Renal cortex interstitium (tissue), 11 donors: ENCODE results near the gene GJC2. TPM values are rescaled to one million over a fixed set of nuclear protein-coding genes. Genes with fewer than 3 reads are reported as not detected.
"Not testable (repeated sequence)": the region's sequence is repeated elsewhere in the genome, so short reads cannot be mapped to it uniquely, and the experiment has no call there.

Experiments used
- DNase-seq, 11 donors: peaks; one replicate each; pipeline ENCODE4 v3.0.0-alpha.2; 2013; ENCODE audit warnings: low read depth in 9 of 11, low spot score in 4 of 11; ENCODE audit errors: extremely low read depth in 1 of 11
- polyA plus RNA-seq, 3 donors: library from polyadenylated mRNA; unstranded; fragments of 120-200 nt; gene quantifications; one replicate each; pipeline ENCODE4 v1.2.1, GENCODE V29; 2013; ENCODE audit not compliant: insufficient read length in 3 of 3

GJC2 gene
- polyA plus RNA-seq, 3 donors = 0.56 to 1.1 (median 1.0) TPM

GRCh38 chr1:228110556-228110955 is 39.2 kb upstream of the GJC2 start:
- DNase-seq = no peak

DNA sequence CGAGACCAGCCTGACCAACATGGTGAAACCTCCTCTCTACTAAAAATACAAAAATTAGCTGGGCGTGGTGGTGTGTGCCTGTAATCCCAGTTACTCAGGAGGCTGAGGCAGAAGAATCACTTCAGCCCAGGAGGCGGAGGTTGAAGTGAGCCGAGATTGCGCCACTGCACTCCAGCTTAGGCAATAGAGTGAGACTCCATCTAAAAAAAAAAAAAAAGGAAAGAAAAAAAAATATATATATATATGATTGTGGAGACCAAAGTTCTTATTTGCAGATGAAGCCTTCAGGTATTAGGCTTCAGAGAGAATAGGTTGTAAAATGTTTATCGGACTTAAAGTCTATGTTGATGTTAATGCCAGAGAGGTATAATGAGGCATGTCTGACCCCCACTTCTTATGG is 38.4 kb upstream of the GJC2 start:
- DNase-seq = not testable (repeated sequence)

DNA sequence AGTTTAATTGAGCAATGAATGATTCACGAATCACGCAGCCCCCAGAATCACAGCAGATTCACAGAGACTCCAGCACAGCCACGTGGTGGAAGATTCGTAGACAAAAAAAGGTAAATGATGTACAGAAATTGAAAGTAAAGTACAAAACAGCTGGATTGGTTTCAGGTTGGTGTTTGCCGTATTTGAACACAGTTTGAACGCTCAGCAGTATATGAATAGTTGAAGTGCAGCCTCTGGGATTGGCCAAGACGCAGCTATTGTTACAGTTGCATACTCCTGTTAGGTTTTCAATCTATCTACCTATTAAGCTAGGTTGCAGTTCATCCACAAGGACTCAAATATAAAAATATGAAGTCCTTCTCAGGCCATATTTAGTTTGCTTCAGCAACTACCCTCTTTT is 37.6 kb upstream of the GJC2 start:
- no peak for DNase-seq

- DNase-seq = no peak
Observed at GRCh38 chr1:228112617-228113016, 37.1 kb upstream of the GJC2 start.

- DNase-seq = no peak
Observed at GRCh38 chr1:228114827-228115226, 34.9 kb upstream of the GJC2 start.

DNA sequence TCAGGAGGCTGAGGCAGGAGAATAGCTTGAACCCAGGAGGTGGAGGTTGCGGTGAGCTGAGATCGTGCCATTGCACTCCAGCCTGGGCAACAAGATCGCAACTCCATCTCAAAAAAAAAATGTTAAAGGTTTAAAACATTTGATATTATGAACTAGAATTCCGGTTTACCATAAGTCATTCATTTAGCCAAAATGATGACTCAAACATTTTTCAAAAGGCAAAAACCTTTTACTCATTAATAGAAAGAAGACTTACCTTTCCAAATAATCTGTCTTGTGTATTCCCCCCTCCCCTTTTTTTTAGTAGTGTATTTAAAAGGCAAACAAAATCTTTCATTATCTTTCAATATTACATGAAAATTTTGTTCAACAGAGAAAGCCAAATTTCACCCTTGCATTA is 32.4 kb upstream of the GJC2 start:
- no peak for DNase-seq

DNA sequence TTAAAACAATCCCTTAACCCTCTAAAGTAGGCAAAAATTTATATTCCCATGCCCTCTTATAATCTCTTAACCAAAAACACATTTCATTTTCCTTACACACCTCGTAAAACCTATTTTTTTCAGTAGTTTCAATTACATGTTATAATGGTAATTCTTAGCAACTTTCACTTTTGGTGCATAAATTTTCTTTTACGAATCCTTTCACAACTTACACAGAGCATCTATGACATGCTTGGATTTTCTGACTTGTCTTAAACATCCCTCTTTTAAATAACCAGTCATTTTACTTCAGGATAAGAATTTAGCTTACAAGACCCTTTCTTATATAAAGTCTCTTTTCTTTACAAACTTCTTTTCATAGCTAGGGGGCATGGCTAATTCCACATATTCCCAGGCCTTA is 31.7 kb upstream of the GJC2 start:
- no peak for DNase-seq

DNA sequence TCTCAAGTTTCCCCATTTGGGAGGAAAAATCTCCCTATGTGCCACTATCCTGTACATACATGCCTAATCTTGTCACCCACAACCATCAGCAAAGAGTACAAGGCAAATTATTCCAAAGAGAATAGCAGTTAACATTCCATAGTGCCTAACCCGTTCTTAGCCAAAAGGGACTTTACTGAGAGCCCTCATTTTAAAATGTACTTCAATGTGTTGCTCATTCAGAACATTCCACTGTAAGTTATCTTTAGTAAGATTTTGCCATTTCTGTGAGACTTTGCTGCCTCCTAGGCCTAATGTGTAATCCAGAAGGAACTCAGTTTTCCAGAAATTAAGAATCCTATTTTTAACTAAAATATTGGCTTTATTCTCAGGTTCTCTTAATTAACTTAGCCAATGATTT is 29.4 kb upstream of the GJC2 start:
- DNase-seq = no peak

DNA sequence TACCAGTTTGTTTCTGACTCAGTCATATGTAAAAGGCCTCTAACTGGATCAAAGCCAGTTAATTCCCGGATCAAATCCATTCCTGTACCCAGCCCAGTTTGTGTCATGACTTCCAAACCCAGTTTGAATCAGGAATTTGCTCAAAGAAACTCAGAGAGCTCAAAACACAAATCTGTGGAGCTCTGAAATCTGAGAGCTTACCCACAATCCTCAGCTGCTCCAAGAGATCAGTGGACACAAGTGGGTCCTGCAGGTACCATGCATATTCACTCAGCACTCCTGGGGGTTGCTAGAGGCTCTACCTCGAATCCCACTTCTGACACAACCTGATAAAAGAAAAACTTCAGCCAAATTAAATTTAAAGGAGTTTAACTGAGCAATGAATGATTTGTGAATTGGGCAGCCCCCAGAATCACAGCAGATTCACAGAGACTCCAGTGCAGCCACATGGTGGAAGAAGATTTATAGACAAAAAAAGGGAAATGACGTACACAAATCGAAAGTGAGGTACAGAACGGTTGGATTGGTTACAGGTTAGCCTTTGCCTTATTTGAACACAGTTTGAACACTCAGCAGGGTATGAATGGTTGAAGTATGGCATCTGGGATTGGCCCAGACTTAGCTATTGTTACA is 28.8 kb upstream of the GJC2 start:
- no peak for DNase-seq

DNA sequence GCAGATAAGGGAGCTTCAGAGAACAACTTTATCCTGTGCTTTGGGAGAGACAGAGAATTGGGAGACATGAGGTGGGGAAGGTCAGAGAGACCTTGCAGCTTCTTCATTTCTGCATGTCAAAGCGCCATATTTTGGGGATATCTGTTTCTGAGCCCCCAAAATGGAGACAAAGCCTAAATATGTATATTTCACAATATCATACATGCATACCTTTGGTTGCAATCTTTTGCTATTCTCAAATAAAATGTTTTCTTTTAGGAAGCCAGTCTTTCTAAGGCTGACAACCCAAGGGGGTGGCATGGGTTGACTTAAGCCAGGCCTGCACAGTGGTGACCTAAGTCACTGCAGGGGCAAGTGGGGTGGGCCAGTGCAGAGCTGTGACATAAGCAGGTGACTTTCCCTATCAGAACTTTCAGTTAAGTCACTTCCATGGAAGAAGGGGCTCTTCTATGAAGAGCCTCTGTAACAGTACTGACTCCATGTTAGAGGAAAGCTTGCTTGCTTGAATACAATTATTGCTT is 26.7 kb upstream of the GJC2 start:
- DNase-seq = no peak

DNA sequence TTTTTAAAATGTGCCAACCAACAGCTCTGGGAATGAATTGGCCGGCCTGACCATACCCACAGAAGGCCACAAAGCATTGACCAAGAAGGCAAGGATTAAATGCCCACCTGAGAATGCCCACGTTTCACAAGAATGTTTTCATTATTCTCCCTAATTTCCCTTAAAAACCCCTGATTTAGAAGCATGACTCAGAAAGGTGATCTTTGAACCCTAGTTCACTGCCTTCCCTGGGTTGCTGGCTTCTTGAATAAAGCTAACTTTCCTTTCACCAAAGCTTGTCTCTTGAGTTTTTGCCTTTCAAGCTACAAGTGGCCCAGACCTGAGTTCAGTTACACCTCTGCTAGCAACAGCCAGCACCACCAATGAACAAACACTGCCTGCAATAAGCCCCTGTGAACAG is 26.2 kb upstream of the GJC2 start:
- DNase-seq = no peak

DNA sequence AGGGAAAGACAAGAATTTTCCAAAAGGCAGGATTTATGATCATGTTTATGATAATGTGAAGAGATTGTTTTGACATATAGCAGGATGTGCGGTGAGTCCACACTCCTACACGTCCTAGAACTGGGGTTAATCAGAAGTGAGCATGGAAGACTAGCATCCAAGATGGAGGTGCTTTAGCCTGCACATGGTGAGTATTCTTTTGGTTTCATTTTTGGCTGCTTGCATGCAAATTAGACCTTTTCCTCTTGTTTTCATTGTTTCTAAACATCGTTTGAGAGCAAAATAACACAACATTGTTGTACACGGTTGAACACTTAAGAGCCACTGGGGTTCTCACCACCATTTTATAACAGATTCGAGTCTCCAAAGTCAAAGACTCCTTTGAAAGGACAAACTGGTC is 24.5 kb upstream of the GJC2 start:
- DNase-seq = no peak

- no peak for DNase-seq
Observed at GRCh38 chr1:228131766-228132165, 18.0 kb upstream of the GJC2 start.

DNA sequence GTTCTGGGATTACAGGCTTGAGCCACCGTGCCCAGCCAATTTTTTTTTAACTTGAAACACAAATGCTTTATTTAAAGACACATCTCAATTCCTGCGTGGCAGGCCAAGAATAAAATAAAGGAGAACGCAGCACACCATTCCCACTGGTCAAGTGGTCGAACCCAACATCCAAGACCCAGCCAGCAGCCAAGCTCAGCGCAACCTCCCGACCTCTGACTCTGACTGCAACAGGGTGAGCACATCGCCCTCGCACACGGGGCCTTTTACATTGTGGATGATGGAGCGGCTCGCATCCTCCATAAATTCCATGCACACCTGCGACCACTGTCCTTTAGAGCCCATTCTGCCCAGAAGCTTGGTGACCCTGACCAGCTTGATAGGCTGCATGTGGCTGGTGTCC is 15.1 kb upstream of the GJC2 start:
- no peak for DNase-seq

DNA sequence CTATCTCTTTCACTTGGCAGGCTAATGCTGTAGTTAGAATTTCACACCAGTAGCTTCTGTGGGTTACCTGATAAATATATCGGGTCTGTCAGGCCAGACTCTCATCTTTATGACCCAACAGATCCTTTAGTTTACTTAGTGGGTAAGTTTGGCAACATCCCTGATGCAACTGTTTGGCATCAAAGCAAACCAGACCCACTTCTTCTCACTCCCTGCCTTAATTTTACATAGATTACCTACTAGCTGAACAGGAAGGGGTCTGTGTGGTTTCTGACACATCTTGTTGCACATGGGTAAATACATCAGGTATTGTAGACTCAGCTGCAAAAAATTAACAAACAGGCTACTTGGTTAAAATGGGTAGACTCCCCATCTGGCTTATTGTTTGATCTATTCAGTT is 12.8 kb upstream of the GJC2 start:
- no peak for DNase-seq

DNA sequence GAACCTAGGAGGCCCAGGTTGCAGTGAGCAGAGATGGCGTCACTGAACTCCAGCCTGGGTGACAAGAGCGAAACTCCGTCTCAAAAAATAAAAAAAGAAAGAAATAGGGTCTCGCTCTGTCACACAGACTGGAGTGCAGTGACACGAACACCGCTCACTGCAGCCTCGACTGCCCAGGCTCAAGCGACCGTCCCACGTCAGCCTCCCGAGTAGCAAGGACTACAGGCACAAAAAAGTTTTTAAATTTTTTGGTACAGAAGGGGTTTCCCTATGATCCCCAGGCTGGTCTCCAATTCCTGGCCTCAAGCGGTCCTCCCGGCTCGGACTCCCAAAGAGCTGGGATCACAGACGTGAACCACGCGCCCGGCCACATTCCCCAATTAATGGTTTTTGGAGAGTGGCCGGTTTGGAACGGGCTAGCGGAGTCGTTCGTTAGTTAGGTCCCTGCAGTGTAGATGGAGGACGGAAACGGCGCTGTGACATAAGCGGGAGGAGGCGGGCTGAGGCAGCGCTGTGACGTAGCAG is 10.3 kb upstream of the GJC2 start:
- no peak for DNase-seq

DNA sequence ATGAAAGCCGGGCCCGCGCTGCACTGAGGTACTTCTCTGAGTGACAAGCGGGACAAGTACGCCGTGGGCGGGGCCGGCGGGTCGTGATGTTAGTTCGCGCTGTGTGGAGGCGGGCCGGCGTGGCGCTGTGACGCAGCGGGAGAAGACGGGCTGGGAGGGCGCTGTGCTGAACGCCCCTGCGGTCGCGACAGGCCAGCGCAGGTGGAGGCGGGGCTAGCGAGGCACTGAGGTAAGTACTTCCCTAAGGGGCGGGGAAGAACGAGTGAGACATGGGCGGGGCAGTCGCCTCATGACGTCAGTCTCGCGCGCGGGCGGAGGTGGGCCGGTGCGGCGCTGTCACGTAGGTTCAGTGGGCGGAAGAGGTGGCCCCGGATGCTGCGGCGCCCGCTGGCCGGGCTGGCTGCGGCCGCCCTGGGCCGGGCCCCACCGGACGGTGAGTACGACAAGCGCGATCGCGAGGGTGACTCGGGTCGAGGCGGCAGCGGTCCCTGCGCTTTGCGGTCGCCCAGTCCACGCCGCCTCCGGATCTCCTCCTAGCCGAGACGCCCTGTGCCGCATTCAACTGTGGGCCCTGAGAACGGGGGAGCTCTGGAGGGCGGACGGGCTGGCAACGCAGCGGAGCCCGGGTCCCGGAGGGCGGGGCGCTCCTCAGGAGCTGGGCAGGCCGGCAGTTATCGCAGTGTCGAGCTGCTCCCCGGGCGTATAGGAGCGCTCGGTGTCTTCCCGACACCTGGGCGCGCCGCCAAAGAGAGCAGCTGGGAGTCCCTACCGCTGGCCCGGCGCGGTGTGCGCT is 9.6 kb upstream of the GJC2 start, which contains the start of gene GUK1:
TSS of gene GUK1 (plus strand) at position 349 of the 793 bp plus-strand sequence. CDS start at position 373, 24 bp downstream.
- DNase-seq = peak; percentile 90 to 98 (median 97)

DNA sequence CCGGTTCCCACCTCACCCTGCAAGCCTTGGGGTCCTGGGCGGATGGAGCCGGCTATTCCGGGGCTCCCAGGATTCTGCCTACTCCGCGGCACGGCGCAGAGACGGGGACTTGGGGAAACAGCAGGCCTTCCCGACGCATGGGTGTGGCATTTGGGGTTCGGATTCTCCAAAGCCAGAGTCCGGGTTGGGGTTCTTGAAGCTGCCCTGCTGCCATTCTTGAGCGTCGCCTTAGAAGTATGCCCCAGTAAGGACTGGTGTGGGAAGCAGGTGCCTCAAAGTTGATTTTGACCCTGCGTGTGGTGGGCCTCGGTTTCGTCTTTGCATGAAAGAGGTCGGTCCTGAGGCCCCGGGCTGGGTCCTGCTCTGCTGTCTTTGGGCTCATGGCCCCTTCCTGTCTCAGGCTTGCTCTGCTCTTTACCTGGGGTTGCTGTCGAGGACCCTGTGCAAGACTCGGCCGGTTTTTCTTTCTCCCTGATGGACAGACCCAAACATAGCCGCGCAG is 9.0 kb upstream of the GJC2 start:
- no peak for DNase-seq

DNA sequence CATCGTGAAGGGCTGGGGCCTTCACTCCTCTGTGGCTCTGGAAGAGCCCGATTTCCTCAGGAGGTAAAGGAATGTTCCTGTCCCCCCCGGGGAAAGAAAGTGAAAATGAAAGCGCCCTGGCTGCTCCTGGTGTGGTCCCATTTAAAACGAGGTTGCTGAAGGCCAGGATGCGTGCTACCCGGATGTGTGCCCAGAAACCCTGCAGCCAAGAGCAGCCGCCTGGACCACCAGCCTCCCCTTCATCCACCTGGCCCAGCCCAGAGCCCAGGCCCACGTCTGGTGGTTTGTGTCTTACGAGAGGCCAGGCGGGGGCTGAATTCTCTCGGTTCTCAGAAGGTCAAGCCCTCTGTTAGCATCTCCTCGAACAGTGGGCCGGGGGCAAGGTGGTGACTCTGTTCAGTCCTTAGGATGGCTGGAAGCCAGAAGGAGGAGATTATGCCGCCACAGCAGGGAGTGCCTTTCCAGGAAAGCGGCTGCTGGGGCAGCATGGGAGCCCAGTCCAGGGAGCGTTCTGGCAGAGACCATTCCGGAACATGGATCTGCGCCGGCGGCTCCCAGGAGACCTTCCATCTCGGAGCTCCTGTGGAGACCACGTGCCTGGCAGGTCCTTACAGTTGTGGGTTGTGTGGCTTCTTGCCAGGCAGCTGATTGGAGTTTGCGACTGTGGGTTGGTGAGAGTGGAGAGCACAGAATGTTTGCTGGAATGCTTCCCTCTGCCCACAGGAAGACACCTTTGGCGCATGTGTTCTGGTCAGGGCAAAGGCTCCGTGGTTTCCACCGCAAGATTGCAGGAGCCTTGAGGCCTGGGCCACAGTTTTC is 8.3 kb upstream of the GJC2 start:
- DNase-seq = no peak
